HG03159 (cell line): Measurements from ENCODE around the gene POC1A.

Experiments
- ATAC-seq: cut with Tn5 transposase; IDR thresholded peaks from one replicate; pipeline ENCODE4 v1.9.1; 2021; ENCODE audit warnings: mild to moderate bottlenecking, moderate library complexity; ENCODE audit not compliant: unreplicated experiment

POC1A gene

GRCh38 chr3:52132041-52132440 lies 22.2 kb downstream of the POC1A start:
- ATAC-seq = no peak

- no peak for ATAC-seq
These were observed 23.1 kb downstream of the POC1A start for GRCh38 chr3:52130966-52131622.

GRCh38 chr3:52128118-52128683 lies 26.0 kb downstream of the POC1A start:
- ATAC-seq = no peak

- ATAC-seq = no peak
These were observed 27.7 kb downstream of the POC1A start for GRCh38 chr3:52126500-52126899.

- no peak for ATAC-seq
These were observed 28.2 kb downstream of the POC1A start for GRCh38 chr3:52126036-52126435.

- no peak for ATAC-seq
These were observed 29.5 kb downstream of the POC1A start for GRCh38 chr3:52124766-52125165.

GRCh38 chr3:52124126-52124525 lies 30.1 kb downstream of the POC1A start:
- ATAC-seq = no peak

GRCh38 chr3:52123106-52123725 lies 31.0 kb downstream of the POC1A start:
- no peak for ATAC-seq

GRCh38 chr3:52122491-52122890 lies 31.7 kb downstream of the POC1A start:
- no peak for ATAC-seq

- no peak for ATAC-seq
These were observed 32.4 kb downstream of the POC1A start for GRCh38 chr3:52121813-52122212.

GRCh38 chr3:52121464-52121805 lies 32.8 kb downstream of the POC1A start:
- no peak for ATAC-seq

- no peak for ATAC-seq
These were observed 33.4 kb downstream of the POC1A start for GRCh38 chr3:52120556-52121463.

GRCh38 chr3:52119826-52120225 lies 34.4 kb downstream of the POC1A start:
- ATAC-seq = no peak

- no peak for ATAC-seq
These were observed 35.1 kb downstream of the POC1A start for GRCh38 chr3:52119099-52119498.

- no peak for ATAC-seq
These were observed 35.9 kb downstream of the POC1A start for GRCh38 chr3:52118156-52118875.

- no peak for ATAC-seq
These were observed 36.7 kb downstream of the POC1A start for GRCh38 chr3:52117537-52117936.

- no peak for ATAC-seq
These were observed 42.2 kb downstream of the POC1A start for GRCh38 chr3:52112056-52112455.

GRCh38 chr3:52110502-52110901 lies 43.7 kb downstream of the POC1A start:
- no peak for ATAC-seq

GRCh38 chr3:52109611-52110301 lies 44.5 kb downstream of the POC1A start:
- ATAC-seq = no peak
